HEK293 (cell line): ENCODE data around the gene SPATA2L.

ENCODE experiments used
- ATF2 ChIP-seq: fragments of 450-650 bp; formaldehyde crosslinking; IDR thresholded peaks from 2 replicates; pipeline ENCODE4 v1.5.1; 2016; ENCODE audit warnings: missing biosample characterization, missing genetic modification characterization, low read depth
- CTCF ChIP-seq: fragments of 450-650 bp; formaldehyde crosslinking; IDR thresholded peaks from 2 replicates; pipeline ENCODE4 v1.5.1; 2016; ENCODE audit warnings: missing biosample characterization, missing genetic modification characterization
- ELK4 ChIP-seq: IDR thresholded peaks from 2 replicates; pipeline ENCODE4 v1.6.1; 2011; ENCODE audit warnings: mild to moderate bottlenecking, low read depth, low read length, borderline replicate concordance
- KLF17 ChIP-seq: fragments of 450-650 bp; formaldehyde crosslinking; IDR thresholded peaks from 2 replicates; pipeline ENCODE4 v1.5.1; 2016; ENCODE audit warnings: missing biosample characterization, missing genetic modification characterization
- PRDM10 ChIP-seq: fragments of 450-650 bp; formaldehyde crosslinking; IDR thresholded peaks from 2 replicates; pipeline ENCODE4 v1.5.1; 2016; ENCODE audit warnings: missing biosample characterization, missing genetic modification characterization
- REPIN1 ChIP-seq: fragments of 450-650 bp; formaldehyde crosslinking; IDR thresholded peaks from 2 replicates; pipeline ENCODE4 v1.5.1; 2017; ENCODE audit warnings: missing biosample characterization, missing genetic modification characterization, low read depth
- REST ChIP-seq: fragments of 450-650 bp; formaldehyde crosslinking; IDR thresholded peaks from 2 replicates; pipeline ENCODE4 v1.5.1; 2016; ENCODE audit warnings: missing biosample characterization, missing genetic modification characterization
- ZBTB44 ChIP-seq: fragments of 450-650 bp; IDR thresholded peaks from 2 replicates; pipeline ENCODE4 v1.5.1; 2018; ENCODE audit warnings: missing biosample characterization, mild to moderate bottlenecking, missing genetic modification characterization
- ZNF274 ChIP-seq, 2 experiments: fragments of 200-500 bp in 1 of 2; fragments of 450-650 bp in 1 of 2; sonication (Bioruptor generic) in 1 of 2; formaldehyde crosslinking in 1 of 2; IDR thresholded peaks; 2 replicates each; pipeline versions ENCODE4 v1.5.1 to v1.6.1; 2014 to 2016; ENCODE audit warnings: borderline replicate concordance in 1 of 2, inconsistent platforms in 1 of 2, low read length in 1 of 2, missing biosample characterization in 1 of 2, missing genetic modification characterization in 1 of 2
- ZNF280D ChIP-seq: fragments of 450-650 bp; formaldehyde crosslinking; IDR thresholded peaks from 2 replicates; pipeline ENCODE4 v1.5.1; 2016; ENCODE audit warnings: missing biosample characterization, missing genetic modification characterization
- ZNF341 ChIP-seq: fragments of 450-650 bp; formaldehyde crosslinking; IDR thresholded peaks from 2 replicates; pipeline ENCODE4; 2016; ENCODE audit warnings: low read depth, missing biosample characterization, missing genetic modification characterization
- ZNF549 ChIP-seq: fragments of 450-650 bp; IDR thresholded peaks from 2 replicates; pipeline ENCODE4 v1.5.1; 2018; ENCODE audit warnings: missing biosample characterization, missing genetic modification characterization, mild to moderate bottlenecking, inconsistent platforms, moderate library complexity
- ZNF747 ChIP-seq: fragments of 450-650 bp; formaldehyde crosslinking; IDR thresholded peaks from 2 replicates; pipeline ENCODE4 v1.5.1; 2016; ENCODE audit warnings: missing biosample characterization, missing genetic modification characterization
- ZNF777 ChIP-seq: fragments of 450-650 bp; formaldehyde crosslinking; IDR thresholded peaks from 2 replicates; pipeline ENCODE4 v1.5.1; 2017; ENCODE audit warnings: missing biosample characterization, missing genetic modification characterization, borderline replicate concordance

- TF ChIP-seq ELK4 (no peak), CTCF (tag by site-specific recombination) (no peak), ATF2 (tag by site-specific recombination) (no peak), ZNF747 (tag by site-specific recombination) (no peak), ZNF274 (IDR thresholded peaks at IDR 0.05; ENCODE audit: low read length) (no peak), ZNF274 (tag by site-specific recombination; IDR thresholded peaks at IDR 0.05; ENCODE audit: borderline replicate concordance) (no peak), ZNF280D (tag by site-specific recombination) (no peak), KLF17 (tag by site-specific recombination) (no peak), ZNF549 (tag by site-specific recombination) (no peak), REPIN1 (tag by site-specific recombination) (no peak), ZBTB44 (tag by site-specific recombination) (no peak), REST (tag by site-specific recombination) (no peak; the same call in 1 of the 2 replicates), ZNF341 (tag by site-specific recombination) (no peak), ZNF777 (tag by site-specific recombination) (no peak), PRDM10 (tag by site-specific recombination) (no peak)
Observed at GRCh38 chr16:89720551-89720812, 19.0 kb upstream of the SPATA2L start.
